CD8-positive, alpha-beta memory T cell (primary cell): Measurements from ENCODE around the gene VPS54. TPM values are rescaled to one million over a fixed set of nuclear protein-coding genes. Genes with fewer than 3 reads are reported as not detected.

Source experiments
- CTCF ChIA-PET: fragments of 350-600 bp; sonication (Branson Sonifier 250); formaldehyde crosslinking; loops from one replicate; lab custom pipeline; 2021; ENCODE audit warnings: antibody characterized with exemption; lab: Charles Lee
- POLR2A ChIA-PET: fragments of 350-600 bp; sonication (Branson Sonifier 250); formaldehyde crosslinking; loops from one replicate; lab custom pipeline; 2021; ENCODE audit warnings: antibody characterized with exemption; lab: Charles Lee
- DNase-seq, 5 donors: peaks; one replicate each; pipeline versions ENCODE4 v3.0.0 to v3.0.0-alpha.2; 2020 to 2022; ENCODE audit warnings: mixed read lengths in 1 of 5
- H3K27ac ChIP-seq: one replicate; pipeline ENCODE4 v1.7.0; 2013; ENCODE audit warnings: low read depth, mild to moderate bottlenecking, low read length, moderate library complexity
- H3K27me3 ChIP-seq: 2 replicates; pipeline ENCODE4 v1.7.0; 2013; ENCODE audit warnings: low read length, mild to moderate bottlenecking; ENCODE audit not compliant: insufficient read depth, poor library complexity, severe bottlenecking
- H3K36me3 ChIP-seq: 2 replicates; pipeline ENCODE4 v1.7.0; 2013; ENCODE audit warnings: mild to moderate bottlenecking, low read length, moderate library complexity; ENCODE audit not compliant: insufficient read depth
- H3K4me1 ChIP-seq: 2 replicates; pipeline ENCODE4 v1.7.0; 2013; ENCODE audit warnings: mild to moderate bottlenecking, low read length, moderate library complexity; ENCODE audit not compliant: insufficient read depth
- H3K4me3 ChIP-seq: 2 replicates; pipeline ENCODE4 v1.7.0; 2013; ENCODE audit warnings: mild to moderate bottlenecking, low read length
- H3K9me3 ChIP-seq: 2 replicates; pipeline ENCODE4 v1.7.0; 2013; ENCODE audit warnings: mild to moderate bottlenecking, low read length
- H3K27ac Mint-ChIP-seq, 8 donors: one replicate each; pipeline ENCODE4 v1.8.0; 2020 to 2021; ENCODE audit warnings: mixed read lengths in 8 of 8, mild to moderate bottlenecking in 6 of 8, inconsistent platforms in 3 of 8, moderate library complexity in 3 of 8
- H3K27me3 Mint-ChIP-seq, 2 donors: one replicate each; pipeline ENCODE4 v1.8.0; 2020 to 2021; ENCODE audit warnings: mixed read lengths in 2 of 2, mild to moderate bottlenecking in 1 of 2, moderate library complexity in 1 of 2
- H3K36me3 Mint-ChIP-seq, 3 donors: one replicate each; pipeline ENCODE4 v1.8.0; 2020 to 2021; ENCODE audit warnings: mixed read lengths in 3 of 3, inconsistent platforms in 1 of 3, mild to moderate bottlenecking in 1 of 3
- H3K4me1 Mint-ChIP-seq, 3 donors: one replicate each; pipeline ENCODE4 v1.8.0; 2020 to 2021; ENCODE audit warnings: mixed read lengths in 3 of 3, inconsistent platforms in 1 of 3, mild to moderate bottlenecking in 1 of 3
- H3K4me3 Mint-ChIP-seq, 7 donors: one replicate each; pipeline ENCODE4 v1.8.0; 2020 to 2021; ENCODE audit warnings: mixed read lengths in 7 of 7, mild to moderate bottlenecking in 6 of 7, moderate library complexity in 4 of 7, inconsistent platforms in 2 of 7
- H3K9me3 Mint-ChIP-seq, 5 donors: one replicate each; pipeline ENCODE4 v1.8.0; 2020 to 2022; ENCODE audit warnings: mixed read lengths in 5 of 5, mild to moderate bottlenecking in 3 of 5, moderate library complexity in 2 of 5, inconsistent platforms in 1 of 5
- polyA plus RNA-seq: library from polyadenylated mRNA; unstranded; fragments of 300-500 nt; fragmentation: Illumina TruSeq; gene quantifications from one replicate; pipeline ENCODE4 v1.2.3, GENCODE V29; 2021
- total RNA-seq, 2 experiments: library from RNA; stranded (reverse); gene quantifications; one replicate each; pipeline ENCODE4 v1.2.3, GENCODE V29; 2021

Gene VPS54
- total and polyA plus RNA-seq, 3 experiments from 2014 or later = 10.7 to 11.3 (median 10.9) TPM

DNA sequence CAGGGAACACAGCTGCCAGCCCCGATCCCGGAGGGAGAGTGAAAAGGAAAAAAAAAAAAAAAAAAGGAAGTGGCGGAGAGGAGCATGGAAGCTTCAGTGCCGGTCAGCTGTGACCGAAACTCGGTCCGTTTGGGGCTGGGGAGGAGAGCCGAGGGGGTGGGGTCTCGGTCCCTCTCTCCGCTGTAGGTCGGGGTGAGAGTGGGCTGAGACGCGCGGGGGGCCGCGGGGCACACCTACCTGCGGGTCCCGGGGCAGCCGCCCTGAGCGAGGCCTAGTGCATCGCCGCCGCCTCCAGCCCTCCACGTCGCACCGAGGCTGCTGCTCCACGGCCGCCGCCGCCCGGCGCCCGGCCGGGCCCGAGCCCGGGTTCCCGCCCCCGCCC lies 536 bp downstream of the VPS54 start:
- peaks cover 43 to 60% (median 58%) of the 10 kb centered on the region in 3 donors for H3K4me1 Mint-ChIP-seq
- Histone ChIP-seq H3K4me3 (peak overlapping the region; percentile 78), H3K27ac (peak overlapping the region; percentile 71), H3K36me3 (no peaks in the 10 kb centered on the region), H3K9me3 (no peaks in the 10 kb centered on the region), H3K27me3 (no peaks in the 10 kb centered on the region), H3K4me1 (peaks cover 38% of the 10 kb centered on the region)
- H3K27me3 Mint-ChIP-seq = no peaks in the 10 kb centered on the region
- peak overlapping the region; percentile 93 to 99 (median 99) for H3K4me3 Mint-ChIP-seq
- H3K36me3 Mint-ChIP-seq = peaks cover 0 to 12% (median 0%) of the 10 kb centered on the region in 3 donors
- H3K9me3 Mint-ChIP-seq = no peaks in the 10 kb centered on the region
- peak overlapping the region; percentile 80 to 99 (median 97) for H3K27ac Mint-ChIP-seq
- peak in 1 of 5 donors; percentile 15 for DNase-seq
- CTCF ChIA-PET = interaction anchor here (1.1 kb wide), 1 partner anchor 125 kb away, joined by 3 read pairs; no protein-coding TSS in a partner anchor
- POLR2A ChIA-PET = interaction anchor here (0.6 to 1.0 kb wide), 6 partner anchors 54 to 1587 kb away, joined by 3 to 8 read pairs (median 4); partner anchors contain the start of gene AFTPH

DNA sequence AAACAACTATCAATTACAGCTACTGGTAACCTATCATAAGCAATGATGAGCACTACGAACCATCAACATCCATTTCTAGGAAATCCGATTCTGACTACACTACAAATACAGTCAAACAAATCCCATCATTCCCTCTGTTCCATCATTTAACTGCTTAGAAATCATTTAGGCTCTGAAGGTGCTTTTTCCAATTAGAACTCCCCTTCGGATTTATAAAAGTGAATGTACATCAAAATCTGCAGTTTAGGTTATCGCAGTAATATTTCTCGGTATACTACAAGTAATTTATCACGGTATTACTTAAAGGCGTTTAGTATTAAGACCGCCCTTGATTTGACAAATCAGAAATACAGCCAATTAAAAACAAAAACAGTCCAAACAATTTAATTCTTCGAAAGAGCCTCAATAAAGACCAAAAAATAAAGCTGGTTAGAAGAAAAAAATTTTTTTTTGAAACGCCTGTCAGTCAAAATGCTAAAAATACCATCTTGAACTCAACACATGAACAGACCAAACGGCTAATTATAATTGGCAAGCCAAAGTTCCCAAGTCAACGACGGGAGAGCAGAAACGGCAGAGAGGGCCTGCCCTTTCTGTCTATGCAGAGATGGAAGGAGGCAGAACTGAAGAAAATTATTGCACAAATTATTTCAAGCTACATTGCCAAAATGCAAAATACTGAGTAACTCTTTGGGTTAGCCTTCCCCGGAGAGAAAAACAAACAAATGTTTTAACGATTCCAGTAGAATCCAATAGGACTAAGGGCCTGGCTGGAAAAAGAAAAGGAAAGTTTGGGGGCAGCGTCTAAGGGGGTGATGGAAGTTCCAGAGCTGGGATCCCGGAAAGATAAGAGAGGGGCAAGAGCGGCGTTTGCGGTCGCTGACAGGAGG lies 1.2 kb downstream of the VPS54 start:
- Histone ChIP-seq H3K27me3 (no peaks in the 10 kb centered on the region), H3K36me3 (no peaks in the 10 kb centered on the region), H3K9me3 (no peaks in the 10 kb centered on the region), H3K27ac (peak overlapping the region; percentile 71), H3K4me1 (peaks cover 38% of the 10 kb centered on the region), H3K4me3 (peak overlapping the region; percentile 78)
- ChIA-PET POLR2A (interaction anchor here (0.6 to 1.0 kb wide), 8 partner anchors 54 to 1586 kb away, joined by 3 to 8 read pairs (median 3); partner anchors contain the start of genes ACTR2 and AFTPH), CTCF (interaction anchor here (1.1 kb wide), 1 partner anchor 125 kb away, joined by 3 read pairs; no protein-coding TSS in a partner anchor)
- Mint-ChIP-seq H3K36me3 (peaks cover 0 to 12% (median 0%) of the 10 kb centered on the region in 3 donors), H3K27ac (peak overlapping the region; percentile 80 to 99 (median 97)), H3K9me3 (no peaks in the 10 kb centered on the region), H3K4me3 (peak overlapping the region; percentile 92 to 99 (median 99)), H3K4me1 (peaks cover 45 to 63% (median 60%) of the 10 kb centered on the region in 3 donors), H3K27me3 (no peaks in the 10 kb centered on the region)
- no peak for DNase-seq

DNA sequence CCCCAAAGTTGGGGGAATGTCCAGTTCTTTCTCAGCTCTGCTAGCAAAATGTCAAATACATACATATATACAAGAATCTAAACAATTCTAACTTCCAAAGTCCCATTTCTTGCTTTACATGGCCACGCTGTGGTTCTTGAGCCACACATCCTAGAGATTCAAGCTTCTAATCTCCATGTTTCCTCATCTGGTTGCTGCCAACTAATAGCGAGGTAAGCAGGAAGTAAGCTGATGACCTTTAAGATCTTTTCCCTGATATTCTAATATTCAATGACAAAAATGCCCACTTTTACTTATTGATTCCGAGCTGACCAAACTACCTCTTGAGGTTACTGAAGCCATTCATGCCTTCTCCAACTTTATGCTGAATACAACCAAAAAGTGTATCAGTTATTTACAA lies 3.3 kb downstream of the VPS54 start:
- no peaks in the 10 kb centered on the region for H3K27me3 ChIP-seq
- ChIA-PET POLR2A (interaction anchor here (0.5 to 1.0 kb wide), 3 partner anchors 16 to 1211 kb away, joined by 3 to 4 read pairs (median 3); partner anchors contain the start of gene ACTR2), CTCF (no interaction called here)
- no peak overlapping the region for H3K4me3 ChIP-seq
- Mint-ChIP-seq H3K4me3 (peak overlapping the region in 3 of 7 donors; percentile 28 to 77 (median 42)), H3K36me3 (peaks cover 0 to 14% (median 7%) of the 10 kb centered on the region in 3 donors), H3K27me3 (peaks cover 0 to 1% of the 10 kb centered on the region in 2 donors), H3K4me1 (peaks cover 52 to 68% (median 66%) of the 10 kb centered on the region in 3 donors), H3K27ac (no peak overlapping the region), H3K9me3 (no peaks in the 10 kb centered on the region)
- DNase-seq = no peak
- peaks cover 33% of the 10 kb centered on the region for H3K4me1 ChIP-seq
- no peaks in the 10 kb centered on the region for H3K36me3 ChIP-seq
- no peaks in the 10 kb centered on the region for H3K9me3 ChIP-seq
- no peak overlapping the region for H3K27ac ChIP-seq

DNA sequence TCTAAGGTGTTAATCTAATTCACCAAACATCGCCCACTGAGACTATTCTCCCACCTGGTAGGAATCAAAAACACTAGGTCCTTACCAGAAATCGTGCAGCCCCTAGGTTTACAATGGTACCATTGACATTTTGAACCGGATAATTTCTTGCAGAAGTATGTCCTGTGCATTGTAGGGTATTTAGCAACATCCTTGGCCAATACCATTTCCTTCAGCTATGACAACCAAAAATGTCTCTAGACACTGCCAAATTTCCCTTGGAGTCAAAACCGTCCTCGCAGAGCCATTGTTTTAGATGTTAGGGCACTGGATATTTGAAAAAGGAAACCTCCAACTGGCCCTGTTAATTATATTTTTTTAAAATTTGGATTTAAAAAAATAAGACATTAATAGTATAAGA lies 3.8 kb downstream of the VPS54 start:
- POLR2A ChIA-PET = interaction anchor here (1.0 kb wide), 1 partner anchor 16 kb away, joined by 3 read pairs; no protein-coding TSS in a partner anchor
- H3K9me3 ChIP-seq = no peaks in the 10 kb centered on the region
- Mint-ChIP-seq H3K4me3 (peak overlapping the region in 1 of 7 donors; percentile 27), H3K9me3 (no peaks in the 10 kb centered on the region), H3K27ac (peak overlapping the region in 1 of 8 donors; percentile 9), H3K27me3 (peaks cover 0 to 1% of the 10 kb centered on the region in 2 donors), H3K36me3 (peaks cover 0 to 14% (median 7%) of the 10 kb centered on the region in 3 donors), H3K4me1 (peaks cover 50 to 66% (median 62%) of the 10 kb centered on the region in 3 donors)
- no peak overlapping the region for H3K27ac ChIP-seq
- CTCF ChIA-PET = interaction anchor here (1.0 kb wide), 1 partner anchor 9 kb away, joined by 3 read pairs; no protein-coding TSS in a partner anchor
- H3K4me1 ChIP-seq = peaks cover 30% of the 10 kb centered on the region
- no peak overlapping the region for H3K4me3 ChIP-seq
- DNase-seq = no peak
- H3K36me3 ChIP-seq = no peaks in the 10 kb centered on the region
- H3K27me3 ChIP-seq = no peaks in the 10 kb centered on the region

DNA sequence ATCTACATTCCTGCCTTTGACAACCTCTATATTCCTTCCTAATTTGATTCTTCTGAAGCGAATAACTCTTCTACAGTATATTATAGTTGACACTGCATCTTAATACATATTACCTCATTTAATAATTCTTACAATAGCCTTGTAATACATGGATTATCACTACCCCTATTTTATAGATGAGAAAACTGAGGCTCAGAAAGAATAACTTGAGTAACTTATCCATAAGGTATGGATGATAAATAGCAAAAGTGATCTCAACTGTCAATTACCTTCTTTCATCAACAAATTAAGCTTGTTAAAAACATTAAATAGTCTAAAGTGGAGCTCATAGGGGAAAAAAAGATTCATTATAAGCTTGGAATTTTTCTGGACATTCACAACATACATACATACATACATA lies 4.6 kb downstream of the VPS54 start:
- Histone ChIP-seq H3K27ac (no peak overlapping the region), H3K4me1 (peaks cover 22% of the 10 kb centered on the region), H3K36me3 (no peaks in the 10 kb centered on the region), H3K27me3 (no peaks in the 10 kb centered on the region), H3K4me3 (no peak overlapping the region), H3K9me3 (no peaks in the 10 kb centered on the region)
- H3K4me3 Mint-ChIP-seq = no peak overlapping the region
- DNase-seq = no peak
- ChIA-PET CTCF (interaction anchor here (1.0 kb wide), 1 partner anchor 10 kb away, joined by 3 read pairs; no protein-coding TSS in a partner anchor), POLR2A (no interaction called here)
- H3K27me3 Mint-ChIP-seq = peaks cover 0 to 1% of the 10 kb centered on the region in 2 donors
- H3K9me3 Mint-ChIP-seq = no peaks in the 10 kb centered on the region
- peaks cover 0 to 9% (median 8%) of the 10 kb centered on the region in 3 donors for H3K36me3 Mint-ChIP-seq
- H3K27ac Mint-ChIP-seq = no peak overlapping the region
- peaks cover 44 to 61% (median 57%) of the 10 kb centered on the region in 3 donors for H3K4me1 Mint-ChIP-seq

DNA sequence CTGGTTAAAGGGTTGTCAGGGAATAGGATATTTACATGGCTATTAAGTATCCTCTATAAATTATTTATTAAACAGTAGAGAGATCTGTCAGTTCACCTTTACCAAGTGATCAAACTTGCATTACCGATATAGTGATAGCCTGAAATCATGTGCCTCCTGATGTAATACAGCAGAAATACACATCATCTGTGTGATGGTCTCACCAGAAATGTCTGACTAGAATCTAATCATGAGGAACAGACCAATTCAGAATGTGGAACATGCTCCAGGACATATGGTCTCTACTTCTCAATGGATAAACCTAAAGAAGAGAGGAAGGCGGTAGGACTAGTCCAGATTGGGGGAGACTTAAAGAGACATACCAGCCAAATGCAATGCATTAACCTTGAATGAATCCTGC lies 6.2 kb downstream of the VPS54 start:
- CTCF ChIA-PET = no interaction called here
- Histone ChIP-seq H3K4me1 (peaks cover 17% of the 10 kb centered on the region), H3K4me3 (no peak overlapping the region), H3K27ac (no peak overlapping the region), H3K9me3 (no peaks in the 10 kb centered on the region), H3K27me3 (no peaks in the 10 kb centered on the region), H3K36me3 (no peaks in the 10 kb centered on the region)
- POLR2A ChIA-PET = no interaction called here
- Mint-ChIP-seq H3K9me3 (no peaks in the 10 kb centered on the region), H3K27ac (no peak overlapping the region), H3K4me3 (no peak overlapping the region), H3K4me1 (peaks cover 46 to 65% (median 61%) of the 10 kb centered on the region in 3 donors), H3K36me3 (peaks cover 0 to 8% (median 3%) of the 10 kb centered on the region in 3 donors), H3K27me3 (peaks cover 0 to 1% of the 10 kb centered on the region in 2 donors)
- no peak for DNase-seq

DNA sequence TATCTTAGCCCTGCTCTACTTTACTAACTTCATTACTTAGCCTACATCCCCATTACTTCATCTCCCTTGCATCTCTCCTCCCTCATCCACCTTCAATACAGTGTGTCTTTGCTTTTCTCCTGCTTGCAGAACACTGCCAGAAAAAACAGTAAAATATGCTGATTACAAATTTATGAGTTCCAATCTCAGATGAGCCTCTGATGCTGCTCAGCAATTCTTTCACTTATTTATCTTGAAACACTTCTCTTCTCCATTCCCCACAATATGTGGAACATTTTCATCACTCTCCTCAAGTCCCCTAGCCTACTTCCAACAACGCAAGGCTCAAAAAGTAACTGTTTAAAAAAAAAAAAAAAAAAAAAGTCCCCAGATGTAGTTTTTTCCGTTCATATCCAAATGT lies 7.1 kb downstream of the VPS54 start:
- Mint-ChIP-seq H3K4me1 (peaks cover 46 to 67% (median 62%) of the 10 kb centered on the region in 3 donors), H3K9me3 (no peaks in the 10 kb centered on the region), H3K36me3 (peaks cover 3 to 14% (median 3%) of the 10 kb centered on the region in 3 donors), H3K27me3 (peaks cover 0 to 1% of the 10 kb centered on the region in 2 donors), H3K4me3 (no peak overlapping the region), H3K27ac (no peak overlapping the region)
- Histone ChIP-seq H3K4me3 (no peak overlapping the region), H3K27ac (no peak overlapping the region), H3K36me3 (no peaks in the 10 kb centered on the region), H3K9me3 (no peaks in the 10 kb centered on the region), H3K27me3 (no peaks in the 10 kb centered on the region), H3K4me1 (peaks cover 8% of the 10 kb centered on the region)
- no peak for DNase-seq
- ChIA-PET POLR2A (no interaction called here), CTCF (no interaction called here)
